Retina (tissue), 1 donor: ENCODE data around the gene SLC6A19.
"Not testable (repeated sequence)": the region's sequence is repeated elsewhere in the genome, so short reads cannot be mapped to it uniquely, and the experiment has no call there.

Source experiments
- DNase-seq: peaks from one replicate; pipeline ENCODE4 v3.0.0-alpha.2; 2016

SLC6A19 gene

DNA sequence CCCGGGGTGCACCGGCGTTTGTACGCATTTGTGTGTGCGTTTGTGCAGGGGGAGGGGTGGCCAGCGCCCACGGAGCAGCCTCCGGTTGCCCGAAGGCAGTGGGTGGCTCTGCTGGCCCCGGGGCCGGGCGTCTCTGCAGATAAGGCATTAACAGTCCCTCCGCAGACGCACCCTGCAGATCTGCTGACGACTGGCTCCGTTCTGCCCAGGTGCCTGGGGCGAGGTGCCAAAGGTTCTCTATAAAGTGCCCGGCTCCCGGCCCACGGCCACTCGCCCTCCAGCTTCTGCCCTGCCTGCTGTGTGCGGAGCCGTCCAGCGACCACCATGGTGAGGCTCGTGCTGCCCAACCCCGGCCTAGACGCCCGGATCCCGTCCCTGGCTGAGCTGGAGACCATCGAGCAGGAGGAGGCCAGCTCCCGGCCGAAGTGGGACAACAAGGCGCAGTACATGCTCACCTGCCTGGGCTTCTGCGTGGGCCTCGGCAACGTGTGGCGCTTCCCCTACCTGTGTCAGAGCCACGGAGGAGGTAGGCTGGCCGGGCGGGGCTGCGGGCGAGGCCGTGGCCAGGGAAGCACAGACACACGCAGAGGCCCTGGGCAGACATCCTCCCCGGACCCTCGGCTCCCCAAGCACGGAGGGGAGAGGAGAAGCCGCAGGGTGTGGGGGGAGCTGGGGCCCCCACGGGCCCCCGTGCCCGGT, at the start of gene SLC6A19:
TSS of gene SLC6A19 (plus strand) at position 269 of the 699 bp plus-strand sequence. CDS start at position 325, 56 bp downstream.
- DNase-seq, result no peak

DNA sequence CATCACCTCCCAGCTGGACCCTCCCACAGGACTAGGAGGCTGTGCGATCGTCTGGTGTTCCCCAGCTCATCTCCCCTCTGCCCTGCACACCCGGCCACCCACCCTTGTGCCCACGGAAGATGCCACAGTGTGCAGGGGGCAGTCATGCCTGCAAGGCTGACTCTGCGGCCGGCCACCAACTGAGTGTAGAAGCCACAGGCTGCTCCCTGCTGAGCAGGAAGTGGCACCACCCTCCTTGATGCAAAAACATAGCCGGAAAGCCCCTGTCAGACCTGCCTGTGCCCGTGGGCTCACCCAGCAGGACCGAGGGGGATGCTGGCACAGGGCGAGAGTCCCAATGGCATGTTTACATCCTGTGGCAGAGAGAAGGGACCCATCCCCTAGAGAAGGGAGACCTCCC, 49.2 kb upstream of the SLC6A19 start:
- DNase-seq, result no peak

DNA sequence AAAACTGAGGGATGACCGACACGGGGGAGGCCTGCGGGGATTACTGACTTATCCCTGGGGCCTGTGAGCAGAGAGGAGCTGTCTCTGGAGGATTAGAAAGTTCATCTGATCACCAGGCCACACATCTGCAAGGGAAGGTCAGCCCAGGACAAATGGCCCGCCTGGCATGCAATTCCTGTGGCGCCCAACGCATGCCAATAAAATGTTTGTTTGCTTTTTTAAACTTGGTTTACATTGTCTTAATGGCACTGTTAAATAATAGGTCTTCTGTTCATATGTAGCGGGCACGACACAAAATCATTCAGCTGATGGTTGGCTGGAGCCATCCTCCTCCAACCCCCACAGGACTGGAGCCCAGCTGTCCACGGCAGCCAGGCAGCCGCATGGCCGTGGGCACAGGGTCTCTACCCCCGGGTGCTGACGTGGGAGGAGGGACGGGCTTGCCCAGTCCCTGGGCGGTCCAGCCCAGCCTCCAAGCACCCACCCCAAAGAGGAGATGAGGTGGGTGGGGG, 48.6 kb upstream of the SLC6A19 start:
- DNase-seq, result no peak

DNA sequence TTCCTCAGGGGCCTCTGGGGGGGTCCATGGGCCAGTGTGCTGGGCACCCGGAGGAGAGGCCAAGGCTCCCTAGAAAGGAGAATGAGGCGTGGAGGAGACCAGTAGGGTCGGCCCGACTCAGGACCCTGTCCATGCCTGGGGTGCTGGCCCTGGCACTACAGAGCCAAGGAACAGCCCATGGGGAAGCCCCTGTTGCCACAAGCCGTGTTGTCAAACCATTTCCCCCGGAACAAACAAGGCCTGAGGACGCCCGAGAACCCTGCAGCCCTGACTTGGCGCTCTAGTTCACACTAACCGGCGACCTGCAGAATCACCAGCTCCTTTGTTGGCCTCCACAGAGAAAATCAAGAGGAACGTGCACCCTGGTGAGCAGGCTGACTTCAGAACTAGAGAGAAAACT, 48.0 kb upstream of the SLC6A19 start:
- no peak for DNase-seq

DNA sequence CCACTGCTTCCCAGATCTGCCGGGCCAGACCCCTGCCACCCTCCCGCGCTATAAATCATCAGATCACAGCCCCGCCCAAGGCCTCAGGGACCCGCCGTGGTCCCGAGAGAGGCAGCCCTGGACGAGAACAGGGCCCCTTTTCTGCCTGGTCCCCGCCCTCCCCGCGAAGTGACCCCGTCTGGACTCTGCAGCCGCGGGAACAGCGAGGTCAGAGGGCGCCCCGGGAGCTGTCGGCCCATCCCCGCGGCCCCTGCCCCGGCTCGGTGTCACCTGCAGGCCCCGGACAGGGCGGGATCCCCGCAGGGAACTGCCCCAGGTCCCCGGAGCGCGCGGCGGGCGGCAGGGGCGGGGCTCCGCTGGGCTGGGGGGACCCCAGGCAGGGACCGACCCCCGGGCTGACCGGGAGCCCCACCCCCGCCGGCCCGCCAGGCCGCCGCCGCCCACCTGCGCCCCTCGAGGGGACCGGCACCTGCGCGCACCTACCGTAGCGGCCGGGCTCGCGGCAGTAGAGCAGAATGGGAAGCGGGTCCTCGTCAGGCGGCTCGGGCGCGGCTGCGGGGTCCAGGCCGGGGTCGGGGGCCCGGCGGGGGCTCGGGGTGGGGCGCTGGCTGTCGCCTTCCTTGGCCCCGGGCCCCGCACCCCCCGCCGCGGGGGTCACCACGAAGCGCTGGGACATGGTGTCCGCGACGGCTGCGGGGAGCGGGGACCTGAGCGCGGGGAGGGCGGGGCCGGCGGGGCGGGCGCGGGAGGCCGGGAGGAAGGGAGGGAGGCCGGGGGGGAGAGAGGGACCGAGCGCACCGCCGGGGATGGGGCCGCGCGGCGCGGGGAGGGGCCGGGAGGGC, 46.0 kb upstream of the SLC6A19 start:
- DNase-seq, result no peak

DNA sequence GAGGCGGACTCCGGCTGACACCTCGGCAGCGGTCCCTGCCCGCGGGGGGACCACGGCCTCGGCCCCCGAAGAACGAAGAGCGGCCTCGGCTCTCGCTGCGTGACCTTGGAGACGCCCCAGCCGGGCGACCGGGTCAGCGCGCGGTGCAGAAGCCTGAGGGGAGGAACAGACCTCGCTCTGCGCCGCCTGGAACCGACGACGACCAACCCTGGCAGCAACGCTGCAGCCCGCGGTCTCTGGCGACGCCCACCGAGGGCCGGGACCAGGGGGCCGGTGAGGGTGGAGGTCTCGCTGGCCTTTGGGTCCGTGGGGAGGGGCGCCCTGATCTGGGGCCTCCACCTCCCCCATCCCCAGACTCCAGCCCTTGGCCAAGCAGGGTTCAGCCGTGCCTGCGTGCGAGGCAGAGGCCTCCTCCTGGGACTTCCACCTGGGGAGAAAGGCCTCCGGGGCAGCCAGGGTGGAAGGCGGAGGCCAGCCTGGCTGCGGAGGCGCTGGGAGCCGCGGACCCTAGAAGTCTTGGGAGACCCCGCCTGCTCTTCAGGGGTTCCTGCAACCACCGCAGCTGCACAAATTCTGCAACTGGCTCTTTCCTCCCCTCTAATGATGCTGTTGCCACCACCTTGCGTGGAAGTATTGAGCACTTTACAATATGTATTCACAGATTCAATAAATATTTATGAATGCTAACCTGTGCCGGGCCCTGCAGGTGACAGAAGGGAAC, 45.2 kb upstream of the SLC6A19 start:
- DNase-seq, result no peak

DNA sequence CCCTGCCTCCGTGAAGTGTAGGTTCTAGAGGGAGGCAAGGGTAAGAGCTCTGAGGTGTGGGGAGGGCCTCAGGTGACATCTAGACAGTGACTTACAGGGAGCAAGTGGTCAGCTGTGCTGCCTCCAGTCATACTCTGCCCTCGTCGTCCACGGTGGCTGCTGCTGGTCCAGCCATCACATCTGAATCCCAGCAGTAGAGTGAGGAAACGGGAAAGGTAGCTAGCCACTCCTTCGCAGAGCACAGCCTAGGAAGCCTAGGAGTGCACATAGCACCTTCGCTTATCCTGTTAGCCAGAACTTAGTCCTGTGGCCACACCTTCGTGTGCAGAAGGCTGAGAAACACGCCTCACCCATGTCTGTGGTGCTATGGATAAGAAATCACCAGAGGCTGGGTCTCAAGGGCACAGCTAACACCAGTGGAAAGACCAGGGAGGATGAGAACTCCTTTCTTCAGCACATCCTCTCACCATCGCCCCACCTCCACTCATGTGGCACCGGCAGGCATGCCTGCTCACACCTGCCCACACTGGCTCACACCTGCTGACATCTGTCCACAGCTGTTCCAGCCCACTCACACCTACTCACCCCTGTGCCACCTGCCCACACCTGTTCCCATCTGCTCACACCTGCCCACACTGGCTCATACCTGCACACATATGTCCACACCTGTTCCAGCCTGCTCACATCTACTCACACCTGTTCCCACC, 44.5 kb upstream of the SLC6A19 start:
- DNase-seq, result no peak

DNA sequence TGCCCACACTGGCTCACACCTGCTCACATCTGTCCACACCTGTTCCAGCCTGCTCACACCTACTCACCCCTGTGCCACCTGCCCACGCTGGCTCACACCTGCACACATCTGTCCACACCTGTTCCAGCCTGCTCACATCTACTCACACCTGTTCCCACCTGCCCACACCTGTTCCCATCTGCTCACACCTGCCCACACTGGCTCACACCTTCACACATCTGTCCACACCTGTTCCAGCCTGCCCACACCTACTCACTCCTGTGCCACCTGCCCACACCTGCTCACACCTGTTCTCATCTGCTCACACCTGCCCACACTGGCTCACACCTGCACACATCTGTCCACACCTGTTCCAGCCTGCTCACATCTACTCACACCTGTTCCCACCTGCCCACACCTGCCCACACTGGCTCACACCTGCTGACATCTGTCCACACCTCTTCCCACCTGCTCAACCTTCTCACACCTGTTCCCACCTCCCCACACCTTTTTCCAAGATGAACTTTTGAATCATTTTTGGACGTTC, 43.9 kb upstream of the SLC6A19 start:
- DNase-seq, result not testable (repeated sequence)

DNA sequence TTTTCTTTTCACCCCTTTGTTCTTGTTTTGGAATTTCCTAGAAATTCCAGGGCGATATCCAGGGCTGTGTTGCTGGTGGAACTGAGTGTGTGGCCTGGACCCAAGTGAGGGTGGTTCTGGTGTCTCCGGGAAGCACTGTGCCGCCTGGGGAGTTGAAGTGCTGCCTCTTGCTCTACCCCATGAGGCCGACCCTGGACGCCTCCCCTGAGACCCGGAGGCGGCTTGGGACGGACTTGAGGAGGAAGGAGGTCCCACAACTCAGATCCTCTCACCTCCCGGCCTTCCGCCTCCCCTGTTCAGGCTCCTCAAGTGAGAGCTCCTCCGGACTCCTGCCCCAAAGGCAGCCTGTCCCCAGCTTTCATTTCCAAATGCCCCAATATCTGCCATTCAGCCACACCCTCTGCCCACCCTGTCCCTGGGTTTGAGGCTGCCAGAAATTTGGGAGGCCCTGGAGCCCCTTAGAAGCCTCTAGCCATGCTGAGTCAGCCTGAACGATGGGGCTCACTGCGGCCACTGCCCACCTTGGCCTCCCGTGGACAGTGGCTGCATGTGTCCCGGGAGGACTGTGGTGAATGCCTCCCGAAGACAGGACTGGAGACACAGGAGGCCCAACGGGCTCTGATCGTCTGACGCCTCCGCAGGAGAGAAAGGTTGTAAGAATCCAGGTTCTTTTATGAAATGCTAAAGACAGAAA, 42.6 kb upstream of the SLC6A19 start:
- no peak for DNase-seq

DNA sequence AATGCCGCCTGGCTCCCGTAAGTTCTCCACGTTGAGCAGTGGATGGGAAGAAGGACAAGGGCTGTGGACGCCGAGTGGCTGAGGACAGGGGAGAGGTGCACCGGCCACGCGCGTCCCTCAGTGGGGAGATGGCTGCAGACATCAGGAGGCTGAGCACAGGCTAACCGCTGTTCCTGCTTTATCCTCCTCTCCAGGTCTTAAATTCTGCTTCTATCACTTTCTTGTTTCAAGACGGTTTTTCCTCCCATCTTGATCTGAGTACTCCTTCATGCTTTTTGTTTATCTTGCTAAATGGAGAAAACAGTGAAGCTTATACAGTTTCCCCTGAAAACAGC, 42.1 kb upstream of the SLC6A19 start:
- DNase-seq, result no peak

DNA sequence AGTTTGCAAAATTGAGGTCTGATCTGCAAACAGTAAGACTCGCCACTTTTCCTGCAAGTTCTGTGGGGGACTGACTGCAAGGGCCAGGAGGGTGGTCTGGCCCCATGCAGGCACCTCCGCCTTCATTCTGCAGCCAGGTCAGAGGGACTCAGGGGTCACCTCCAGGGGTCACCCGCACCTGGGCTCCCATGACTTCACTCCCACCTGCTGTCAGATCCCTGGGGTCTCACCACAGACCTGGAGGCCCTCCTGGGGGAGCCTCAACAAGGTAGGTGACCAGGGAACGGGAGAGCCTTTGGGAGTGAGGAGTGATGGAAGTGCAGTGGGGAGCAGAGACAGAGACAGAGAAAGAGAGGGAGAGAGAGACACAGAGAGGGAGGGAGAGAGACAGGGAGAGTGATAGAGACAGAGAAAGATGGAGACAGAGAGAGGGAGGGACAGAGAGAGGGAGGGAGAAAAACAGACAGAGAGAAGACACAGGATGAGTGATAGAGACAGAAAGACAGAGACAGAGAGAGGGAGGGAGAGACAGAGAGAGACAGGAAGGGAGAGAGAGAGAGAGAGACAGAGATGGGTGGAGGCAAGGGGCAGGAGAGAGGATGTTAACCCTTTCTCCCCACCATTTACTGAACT, 41.5 kb upstream of the SLC6A19 start:
- DNase-seq, result no peak

DNA sequence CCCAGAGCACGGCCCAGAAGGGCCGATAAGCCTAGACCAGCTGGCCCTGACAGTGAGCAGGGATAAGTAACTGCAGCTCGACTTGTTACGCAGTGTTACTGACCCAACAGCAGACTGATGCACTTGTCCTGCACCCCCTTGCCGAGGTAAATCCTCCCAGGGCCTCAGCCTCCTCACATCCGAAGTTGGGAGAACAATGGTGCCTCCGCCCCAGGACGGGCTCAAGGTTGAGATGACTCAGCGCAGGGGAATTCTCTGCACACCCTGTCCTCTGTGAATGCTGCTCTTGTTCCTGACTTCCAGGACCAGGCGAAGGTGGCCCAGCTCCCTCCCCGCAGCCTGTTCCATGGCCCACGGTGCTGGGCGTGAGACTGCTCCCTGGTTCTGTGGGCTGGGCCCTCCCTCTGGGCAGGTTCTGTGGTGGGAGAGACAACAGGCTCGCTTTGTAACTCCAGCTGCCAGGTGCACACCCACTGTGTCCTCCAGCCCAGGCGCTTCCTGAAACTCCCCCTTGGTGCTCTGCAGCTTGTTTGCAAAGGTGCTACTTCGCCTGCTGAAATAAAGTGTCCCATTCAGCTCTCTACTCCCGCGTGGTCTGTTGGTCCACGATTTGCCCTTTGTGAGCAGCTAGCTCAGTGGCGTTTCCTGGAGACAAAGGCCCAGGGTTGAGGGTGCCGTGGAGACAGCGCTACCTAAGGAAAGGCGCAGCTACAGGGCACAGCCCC, 40.1 kb upstream of the SLC6A19 start:
- DNase-seq, result no peak

DNA sequence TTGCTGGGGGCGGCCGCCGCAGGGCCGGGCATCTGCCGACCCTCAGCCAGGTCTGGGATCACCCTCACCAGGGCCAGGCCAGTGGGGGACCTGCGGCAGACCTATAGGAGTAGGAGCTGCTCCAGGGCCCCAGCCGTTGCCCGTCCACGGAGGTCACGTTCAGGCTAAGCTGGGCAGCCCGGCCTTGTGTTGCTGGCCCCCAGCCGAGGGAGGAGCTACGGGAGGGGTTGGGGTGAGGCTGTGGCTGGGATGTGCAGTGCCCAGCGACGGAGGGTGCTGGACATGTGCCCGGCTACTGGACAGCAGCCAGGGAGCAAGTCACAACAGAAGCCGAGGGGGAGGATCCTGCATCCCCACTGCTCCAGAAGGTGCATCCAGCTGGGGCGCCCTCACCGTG, 39.6 kb upstream of the SLC6A19 start:
- no peak for DNase-seq

DNA sequence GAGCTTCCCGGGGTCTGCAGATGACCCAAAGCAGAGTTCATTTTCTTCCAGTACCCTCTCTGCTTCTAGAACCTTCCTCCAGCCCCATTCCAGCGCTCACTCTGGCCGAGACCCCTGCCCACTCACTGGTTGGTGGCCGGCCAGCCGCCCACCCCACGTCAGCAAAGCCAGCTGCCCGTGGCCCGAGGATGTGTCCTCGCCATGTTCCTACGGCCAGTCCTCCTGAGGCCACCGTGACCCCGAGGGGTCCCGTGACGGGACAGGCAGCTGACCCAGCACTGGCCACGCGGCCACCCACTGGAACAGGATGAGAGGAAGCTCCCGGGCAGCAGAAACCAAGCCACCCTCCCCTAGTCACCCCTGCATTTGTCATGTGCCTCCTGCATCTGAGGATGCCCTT, 39.1 kb upstream of the SLC6A19 start:
- DNase-seq, result no peak

DNA sequence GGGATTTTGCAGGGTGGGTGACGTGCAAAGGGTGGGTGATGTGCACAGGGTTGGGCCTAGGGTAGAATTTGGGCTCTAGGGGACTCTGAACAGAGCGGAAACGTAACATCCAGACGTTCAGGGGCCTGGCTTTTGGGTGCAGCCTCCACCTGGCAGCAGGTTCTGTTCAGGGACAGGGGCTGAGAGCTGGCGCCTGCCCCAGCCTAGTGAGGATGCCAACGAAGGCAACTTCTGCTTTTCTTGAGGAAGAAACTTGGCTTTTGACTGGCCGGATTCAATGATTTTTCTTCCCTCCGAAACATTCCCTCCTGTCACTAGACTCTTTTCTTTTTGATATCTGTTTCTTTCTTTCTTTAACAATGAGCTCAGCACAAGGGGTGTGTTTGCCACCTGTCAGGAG, 38.6 kb upstream of the SLC6A19 start:
- DNase-seq, result no peak

DNA sequence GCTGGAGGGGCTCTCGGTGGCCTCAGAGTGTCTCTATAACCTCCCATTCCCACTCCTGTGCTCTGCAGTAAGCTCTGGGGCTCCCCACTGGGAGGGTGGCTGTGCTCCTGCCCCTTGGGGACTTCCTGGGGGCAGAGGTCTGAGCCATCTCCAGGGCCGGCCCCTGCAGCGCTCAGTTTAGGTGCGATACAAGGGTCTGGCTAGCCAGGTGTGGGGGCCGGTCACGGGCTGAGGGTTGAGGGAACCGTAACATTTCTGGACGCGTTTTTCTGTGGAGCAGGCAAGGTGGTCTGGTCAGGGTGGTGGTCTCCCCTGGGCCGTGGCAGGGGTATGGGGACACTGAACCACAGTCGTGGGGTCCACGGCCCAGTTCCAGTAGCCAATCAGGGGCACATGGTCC, 38.0 kb upstream of the SLC6A19 start:
- no peak for DNase-seq

DNA sequence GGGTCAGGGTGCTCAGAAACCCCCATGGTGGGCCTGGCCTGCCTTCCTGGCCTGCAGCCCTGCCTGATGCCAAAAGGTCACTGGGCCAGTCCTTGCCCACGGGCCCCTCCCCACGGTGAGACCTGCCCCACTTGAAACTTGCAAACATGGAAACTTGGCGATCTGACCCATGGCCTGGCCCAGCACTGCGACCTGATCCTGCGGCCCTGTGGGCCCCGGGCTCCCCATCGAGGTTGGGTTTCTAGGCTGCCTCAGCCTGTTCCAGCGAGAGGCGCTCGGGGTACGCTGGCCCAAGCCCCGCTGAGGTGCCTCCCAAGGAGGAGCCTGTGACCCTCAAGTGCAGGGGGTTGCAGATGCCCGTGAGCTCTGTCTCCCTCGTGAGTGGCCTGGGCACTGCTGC, 37.5 kb upstream of the SLC6A19 start:
- no peak for DNase-seq

DNA sequence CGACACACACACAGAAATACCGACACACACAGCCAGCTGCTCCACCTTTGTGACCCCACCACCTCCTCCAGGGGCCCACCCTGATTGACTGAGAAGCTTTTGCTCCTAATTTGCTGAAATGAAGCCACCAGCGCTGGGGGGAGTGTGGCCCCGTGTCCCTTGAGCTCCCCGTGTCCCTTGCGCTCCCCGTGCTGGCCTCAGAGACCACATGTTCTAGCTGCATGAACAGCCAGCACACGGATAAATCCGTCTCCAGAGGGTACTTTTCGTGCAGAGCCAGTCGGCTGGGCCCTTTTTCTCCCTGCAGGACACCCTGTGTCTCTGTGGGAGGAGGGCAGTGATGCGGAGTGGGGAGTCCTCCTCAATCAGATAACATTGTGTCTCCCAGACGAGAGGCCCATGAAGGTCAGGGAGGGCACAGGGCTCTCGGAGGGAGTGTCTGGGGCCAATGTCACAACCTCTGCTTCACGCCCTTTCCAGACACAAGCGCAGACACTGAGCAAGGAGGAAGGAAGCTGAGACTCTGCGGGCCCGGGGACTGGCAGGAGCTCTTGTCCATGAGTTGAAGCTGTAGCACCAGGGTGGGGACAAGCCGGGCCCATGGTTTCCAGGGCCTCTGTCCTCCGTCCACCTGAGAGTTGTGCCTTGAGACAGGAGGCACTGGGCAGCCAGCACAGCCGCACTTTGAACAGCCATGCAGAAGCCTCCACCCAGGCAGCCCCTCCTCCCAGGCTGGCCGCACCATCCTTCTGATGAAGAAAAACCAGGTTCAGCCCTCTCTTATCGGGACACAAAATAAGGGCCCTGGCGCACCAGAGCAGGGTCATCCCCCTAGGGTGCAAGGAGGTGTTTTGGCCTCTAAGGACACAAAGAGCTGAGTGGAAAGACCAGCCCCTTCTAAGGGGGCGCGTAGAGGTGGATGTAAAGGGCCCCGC, 36.4 kb upstream of the SLC6A19 start:
- DNase-seq, result no peak

DNA sequence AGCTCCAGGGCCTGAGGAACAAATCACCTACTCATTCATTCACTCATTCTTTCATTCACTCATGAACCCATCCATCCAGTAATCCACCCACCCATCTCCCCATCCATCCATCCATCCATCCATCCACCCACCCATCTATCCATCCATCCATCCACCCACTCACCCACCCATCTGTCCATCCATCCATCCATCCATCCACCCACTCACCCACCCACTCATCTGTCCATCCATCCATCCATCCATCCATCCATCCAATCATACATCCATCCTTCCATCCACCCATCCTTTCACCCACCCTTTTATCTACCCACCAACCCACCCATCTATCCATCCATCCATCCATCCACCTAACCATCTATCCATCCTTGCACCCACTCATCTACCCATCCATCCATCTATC, 35.5 kb upstream of the SLC6A19 start:
- DNase-seq, result no peak

DNA sequence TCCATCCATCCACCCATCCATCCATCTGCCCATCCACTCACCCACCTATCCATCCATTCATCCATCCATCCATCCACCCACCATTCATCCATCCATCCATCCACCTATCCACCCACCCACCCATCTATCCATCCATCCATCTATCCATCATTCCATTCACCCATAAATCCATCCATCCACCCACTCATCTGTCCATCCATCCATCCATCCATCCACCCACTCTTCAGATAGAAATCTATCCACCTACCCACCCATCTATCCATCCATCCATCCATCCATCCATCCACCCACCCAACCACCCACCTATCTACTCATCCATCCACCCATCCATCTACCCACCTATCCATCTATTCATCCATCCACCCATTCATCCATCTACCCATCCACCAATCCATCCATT, 35.0 kb upstream of the SLC6A19 start:
- DNase-seq, result no peak
